OCI-M2 (cell line): ENCODE data around the gene CACTIN.
"Not testable (repeated sequence)": the region's sequence is repeated elsewhere in the genome, so short reads cannot be mapped to it uniquely, and the experiment has no call there.

Experiments
- DNase-seq: peaks from one replicate; lab custom pipeline; 2025; ENCODE audit not compliant: unreplicated experiment; lab: John Stamatoyannopoulos, UW

CACTIN gene

GRCh38 chr19:3663838-3664237 lies 37.2 kb upstream of the CACTIN start:
- DNase-seq = no peak

GRCh38 chr19:3661284-3662238 lies 35.0 kb upstream of the CACTIN start:
- DNase-seq = no peak

- no peak for DNase-seq
Observed at GRCh38 chr19:3660493-3661219, 34.1 kb upstream of the CACTIN start.

GRCh38 chr19:3659746-3660112 lies 33.1 kb upstream of the CACTIN start:
- no peak for DNase-seq

GRCh38 chr19:3658870-3659745 lies 32.5 kb upstream of the CACTIN start:
- DNase-seq = no peak

GRCh38 chr19:3658004-3658869 lies 31.6 kb upstream of the CACTIN start:
- no peak for DNase-seq

GRCh38 chr19:3657395-3657769 lies 30.8 kb upstream of the CACTIN start:
- DNase-seq = no peak

GRCh38 chr19:3656747-3657394 lies 30.3 kb upstream of the CACTIN start:
- DNase-seq = no peak

- DNase-seq = no peak
Observed at GRCh38 chr19:3656073-3656746, 29.6 kb upstream of the CACTIN start.

- DNase-seq = no peak
Observed at GRCh38 chr19:3655402-3656072, 28.9 kb upstream of the CACTIN start.

GRCh38 chr19:3653865-3654513 lies 27.4 kb upstream of the CACTIN start:
- no peak for DNase-seq

- no peak for DNase-seq
Observed at GRCh38 chr19:3653081-3653795, 26.6 kb upstream of the CACTIN start.

- DNase-seq = no peak
Observed at GRCh38 chr19:3652422-3652821, 25.8 kb upstream of the CACTIN start.

GRCh38 chr19:3651684-3652083 lies 25.1 kb upstream of the CACTIN start:
- no peak for DNase-seq

GRCh38 chr19:3649888-3650287 lies 23.3 kb upstream of the CACTIN start:
- no peak for DNase-seq

GRCh38 chr19:3648037-3648905 lies 21.7 kb upstream of the CACTIN start:
- DNase-seq = no peak

- DNase-seq = not testable (repeated sequence)
Observed at GRCh38 chr19:3647102-3647501, 20.5 kb upstream of the CACTIN start.
